Mesenchymal stem cell (in vitro differentiated cells and primary cell): ENCODE results near the gene TLR2.
A peak's percentile ranks its signal among the peaks of the same experiment; 100 is the strongest.

Experiments
- DNase-seq: peaks from one replicate; pipeline ENCODE4 v3.0.0-alpha.2; 2013
- H2AFZ ChIP-seq: one replicate; pipeline ENCODE4 v1.6.1; 2013; ENCODE audit warnings: low read depth, mild to moderate bottlenecking, control low read depth, inconsistent platforms, low read length, moderate library complexity
- H2AK5ac ChIP-seq: 2 replicates; pipeline ENCODE4 v1.6.1; 2013; ENCODE audit warnings: low read length, moderate library complexity, mild to moderate bottlenecking, inconsistent platforms; ENCODE audit not compliant: severe bottlenecking
- H2BK120ac ChIP-seq: one replicate; pipeline ENCODE4 v1.6.1; 2013; ENCODE audit warnings: low read depth, mild to moderate bottlenecking, inconsistent platforms, low read length, moderate library complexity
- H2BK12ac ChIP-seq, 2 experiments: one replicate each; pipeline ENCODE4 v1.6.1; 2013; ENCODE audit warnings: inconsistent platforms in 2 of 2, low read length in 2 of 2, mild to moderate bottlenecking in 2 of 2, moderate library complexity in 2 of 2, control low read depth in 1 of 2
- H2BK15ac ChIP-seq: one replicate; pipeline ENCODE4 v1.6.1; 2013; ENCODE audit warnings: mild to moderate bottlenecking, low read depth, inconsistent platforms; ENCODE audit not compliant: poor library complexity, severe bottlenecking
- H2BK5ac ChIP-seq: 2 replicates; pipeline ENCODE4 v1.6.1; 2013; ENCODE audit warnings: low read depth, mild to moderate bottlenecking, low read length, control low read depth, inconsistent platforms; ENCODE audit not compliant: poor library complexity, severe bottlenecking
- H3K14ac ChIP-seq, 2 experiments: one replicate each; pipeline ENCODE4 v1.6.1; 2013; ENCODE audit warnings: inconsistent platforms in 2 of 2, low read length in 2 of 2, control low read depth in 1 of 2, mild to moderate bottlenecking in 1 of 2, moderate library complexity in 1 of 2
- H3K18ac ChIP-seq, 2 experiments: one replicate each; pipeline ENCODE4 v1.6.1; 2013; ENCODE audit warnings: inconsistent platforms in 2 of 2, low read length in 2 of 2, control low read depth in 1 of 2, low read depth in 1 of 2, mild to moderate bottlenecking in 1 of 2
- H3K23ac ChIP-seq, 2 experiments: one replicate each; pipeline ENCODE4 v1.6.1; 2013; ENCODE audit warnings: inconsistent platforms in 2 of 2, low read length in 2 of 2, mild to moderate bottlenecking in 2 of 2, moderate library complexity in 2 of 2, control low read depth in 1 of 2
- H3K27ac ChIP-seq: 2 replicates; pipeline ENCODE4 v1.5.1; 2013; ENCODE audit warnings: mild to moderate bottlenecking, moderate library complexity, low read length, control low read depth, inconsistent platforms; ENCODE audit not compliant: poor library complexity, severe bottlenecking
- H3K27me3 ChIP-seq, 2 experiments: 2 replicates each; pipeline versions ENCODE4 v1.6.1 to v1.7.0; 2013; ENCODE audit warnings: low read length in 2 of 2, mild to moderate bottlenecking in 2 of 2, moderate library complexity in 2 of 2, control low read depth in 1 of 2, inconsistent platforms in 1 of 2; ENCODE audit not compliant: control insufficient read depth in 1 of 2, insufficient read depth in 1 of 2
- H3K36me3 ChIP-seq, 2 experiments: 2 replicates each; pipeline versions ENCODE4 v1.6.1 to v1.7.0; 2013; ENCODE audit warnings: low read length in 2 of 2, control low read depth in 1 of 2, inconsistent platforms in 1 of 2, low read depth in 1 of 2, mild to moderate bottlenecking in 1 of 2; ENCODE audit not compliant: insufficient read depth in 2 of 2, control insufficient read depth in 1 of 2
- H3K4ac ChIP-seq, 2 experiments: one replicate each; pipeline ENCODE4 v1.6.1; 2013; ENCODE audit warnings: inconsistent platforms in 2 of 2, low read length in 2 of 2, mild to moderate bottlenecking in 2 of 2, moderate library complexity in 2 of 2, control low read depth in 1 of 2, low read depth in 1 of 2
- H3K4me1 ChIP-seq: 2 replicates; pipeline ENCODE4 v1.6.1; 2013; ENCODE audit warnings: low read depth, low read length, control low read depth; ENCODE audit not compliant: control insufficient read depth, insufficient read depth
- H3K4me2 ChIP-seq: 2 replicates; pipeline ENCODE4 v1.6.1; 2013; ENCODE audit warnings: low read length, mild to moderate bottlenecking, inconsistent platforms; ENCODE audit not compliant: poor library complexity, severe bottlenecking
- H3K4me3 ChIP-seq, 2 experiments: 2 replicates each; pipeline versions ENCODE4 v1.5.1 to v1.7.0; 2013; ENCODE audit warnings: low read length in 2 of 2, mild to moderate bottlenecking in 2 of 2, control low read depth in 1 of 2, low read depth in 1 of 2; ENCODE audit not compliant: insufficient read depth in 1 of 2
- H3K79me1 ChIP-seq: replicated peaks from 2 replicates; pipeline ENCODE4 v1.6.1; 2013; ENCODE audit warnings: mild to moderate bottlenecking, control low read depth, low read length, inconsistent platforms; ENCODE audit not compliant: poor library complexity, severe bottlenecking
- H3K9ac ChIP-seq: 2 replicates; pipeline ENCODE4 v1.7.0; 2013; ENCODE audit warnings: mild to moderate bottlenecking, low read length, moderate library complexity
- H3K9me3 ChIP-seq: 2 replicates; pipeline ENCODE4 v1.7.0; 2013; ENCODE audit warnings: mild to moderate bottlenecking, low read length; ENCODE audit not compliant: control insufficient read depth
- H4K8ac ChIP-seq: one replicate; pipeline ENCODE4 v1.6.1; 2013; ENCODE audit warnings: inconsistent platforms, mild to moderate bottlenecking, low read length, moderate library complexity
- H4K91ac ChIP-seq: one replicate; pipeline ENCODE4 v1.6.1; 2013; ENCODE audit warnings: mild to moderate bottlenecking, low read length, inconsistent platforms
- WGBS: methylation state at CpG from one replicate; pipeline ENCODE4 v1.1.7; 2013; ENCODE audit warnings: mixed read lengths; 5-methylcytosine and 5-hydroxymethylcytosine counted together

Gene TLR2

GRCh38 chr4:153643406-153644383 lies 40.4 kb upstream of the TLR2 start:
- no peaks in the 10 kb centered on the region for H3K4me1 ChIP-seq

GRCh38 chr4:153645183-153645582 lies 38.9 kb upstream of the TLR2 start:
- H3K23ac ChIP-seq, result no peak overlapping the region
- no peak overlapping the region for H3K4me2 ChIP-seq
- 100% methylated on average over 1 of the region's 1 CpG for WGBS
- no peak overlapping the region for H2AK5ac ChIP-seq
- no peaks in the 10 kb centered on the region for H3K4me1 ChIP-seq
- H4K8ac ChIP-seq, result no peak overlapping the region
- H2BK5ac ChIP-seq, result no peak overlapping the region
- no peak for DNase-seq
- H3K18ac ChIP-seq, result no peak overlapping the region
- no peak overlapping the region for H3K14ac ChIP-seq
- H3K9ac ChIP-seq, result no peak overlapping the region
- no peak overlapping the region for H2BK12ac ChIP-seq
- no peak overlapping the region for H4K91ac ChIP-seq
- no peaks in the 10 kb centered on the region for H3K27me3 ChIP-seq
- H3K36me3 ChIP-seq, result no peaks in the 10 kb centered on the region
- peaks cover 4% of the 10 kb centered on the region for H3K9me3 ChIP-seq
- no peak overlapping the region for H2BK120ac ChIP-seq
- no peak overlapping the region for H3K4ac ChIP-seq
- no peak overlapping the region for H2AFZ ChIP-seq
- H3K79me1 ChIP-seq, result no peaks in the 10 kb centered on the region
- no peak overlapping the region for H3K4me3 ChIP-seq
- H3K27ac ChIP-seq, result no peak overlapping the region
- no peak overlapping the region for H2BK15ac ChIP-seq

More at GRCh38 chr4:153643406-153644383, 40.4 kb upstream of the TLR2 start:
- no peaks in the 10 kb centered on the region for H3K79me1 ChIP-seq
- H3K36me3 ChIP-seq, result no peaks in the 10 kb centered on the region
- H3K27me3 ChIP-seq, result no peaks in the 10 kb centered on the region
- no peak overlapping the region for H2BK12ac ChIP-seq
- H2BK5ac ChIP-seq, result no peak overlapping the region
- peaks cover 4% of the 10 kb centered on the region for H3K9me3 ChIP-seq
- no peak overlapping the region for H3K4ac ChIP-seq
- no peak overlapping the region for H2BK15ac ChIP-seq
- H3K4me2 ChIP-seq, result no peak overlapping the region
- no peak overlapping the region for H3K27ac ChIP-seq
- no peak overlapping the region for H3K18ac ChIP-seq
- H2BK120ac ChIP-seq, result no peak overlapping the region
- no peak overlapping the region for H3K4me3 ChIP-seq
- no peak overlapping the region for H2AK5ac ChIP-seq
- H3K23ac ChIP-seq, result no peak overlapping the region
- H4K8ac ChIP-seq, result no peak overlapping the region
- 85% methylated on average over 6 of the region's 9 CpGs for WGBS
- DNase-seq, result peak; percentile 47
- no peak overlapping the region for H2AFZ ChIP-seq
- H3K14ac ChIP-seq, result no peak overlapping the region
- H3K9ac ChIP-seq, result no peak overlapping the region
- H4K91ac ChIP-seq, result no peak overlapping the region

GRCh38 chr4:153646261-153646660 lies 37.8 kb upstream of the TLR2 start:
- H2BK120ac ChIP-seq, result no peak overlapping the region
- no peak overlapping the region for H2BK15ac ChIP-seq
- H2AFZ ChIP-seq, result no peak overlapping the region
- no peak overlapping the region for H3K9ac ChIP-seq
- H4K91ac ChIP-seq, result no peak overlapping the region
- no peaks in the 10 kb centered on the region for H3K79me1 ChIP-seq
- H4K8ac ChIP-seq, result no peak overlapping the region
- no peak overlapping the region for H2BK5ac ChIP-seq
- no peak overlapping the region for H3K27ac ChIP-seq
- H3K4me1 ChIP-seq, result no peaks in the 10 kb centered on the region
- peaks cover 4% of the 10 kb centered on the region for H3K9me3 ChIP-seq
- no peak overlapping the region for H3K4me2 ChIP-seq
- H3K27me3 ChIP-seq, result no peaks in the 10 kb centered on the region
- H3K36me3 ChIP-seq, result no peaks in the 10 kb centered on the region
- no peak overlapping the region for H3K14ac ChIP-seq
- H3K23ac ChIP-seq, result no peak overlapping the region
- H3K18ac ChIP-seq, result no peak overlapping the region
- H3K4ac ChIP-seq, result no peak overlapping the region
- no CpG with 5 or more reads among the region's 1 CpG for WGBS
- no peak overlapping the region for H2BK12ac ChIP-seq
- DNase-seq, result no peak
- H3K4me3 ChIP-seq, result no peak overlapping the region
- no peak overlapping the region for H2AK5ac ChIP-seq

- no peak overlapping the region for H2AFZ ChIP-seq
- H3K27ac ChIP-seq, result no peak overlapping the region
- no peak overlapping the region for H2BK15ac ChIP-seq
- no peak overlapping the region for H2BK5ac ChIP-seq
- H3K9ac ChIP-seq, result no peak overlapping the region
- H3K27me3 ChIP-seq, result no peaks in the 10 kb centered on the region
- H3K36me3 ChIP-seq, result no peaks in the 10 kb centered on the region
- H3K79me1 ChIP-seq, result no peaks in the 10 kb centered on the region
- H3K23ac ChIP-seq, result no peak overlapping the region
- H3K4me3 ChIP-seq, result no peak overlapping the region
- H3K4me1 ChIP-seq, result peaks cover 4% of the 10 kb centered on the region
- peaks cover 4% of the 10 kb centered on the region for H3K9me3 ChIP-seq
- H2AK5ac ChIP-seq, result no peak overlapping the region
- no peak overlapping the region for H3K4me2 ChIP-seq
- H3K14ac ChIP-seq, result peak overlapping the region in 1 of 2 experiments; percentile 28
- no peak overlapping the region for H2BK120ac ChIP-seq
- no peak for DNase-seq
- H3K4ac ChIP-seq, result no peak overlapping the region
- no peak overlapping the region for H4K8ac ChIP-seq
- 100% methylated on average over 1 of the region's 1 CpG for WGBS
- no peak overlapping the region for H3K18ac ChIP-seq
- no peak overlapping the region for H2BK12ac ChIP-seq
- no peak overlapping the region for H4K91ac ChIP-seq
Observed at GRCh38 chr4:153646978-153647377, 37.1 kb upstream of the TLR2 start.
